ENCODE results near the gene CREG1. TPM values are rescaled to one million over a fixed set of nuclear protein-coding genes. Genes with fewer than 3 reads are reported as not detected.

The CREG1 gene
- total and polyA plus RNA-seq, 5 donors: 64.6 to 97.4 (median 90.8) TPM

Other genes with a start within 250 kb of the CREG1 start
- gene CD247, start 35.2 kb downstream of the CREG1 start, total RNA-seq: 1 to 10 TPM in 2 of 4 donors, under 1 TPM in 2; 0.32 to 1.5 (median 0.84) TPM
- gene CD247, start 35.2 kb downstream of the CREG1 start, polyA plus RNA-seq: 0.43 TPM
- 10 to 100 TPM; 53.4 to 61.5 (median 58.2) TPM for gene RCSD1, start 76.5 kb upstream of the CREG1 start, total RNA-seq
- gene RCSD1, start 76.5 kb upstream of the CREG1 start, polyA plus RNA-seq: 27.1 TPM
- gene MPZL1, start 168.2 kb upstream of the CREG1 start, total RNA-seq: 10 to 100 TPM; 36.3 to 73.7 (median 61.1) TPM
- 20.4 TPM for gene MPZL1, start 168.2 kb upstream of the CREG1 start, polyA plus RNA-seq

Measured in right cardiac atrium (tissue), 5 donors.